ENCODE measurements around the gene CARS1.

CARS1 gene

DNA sequence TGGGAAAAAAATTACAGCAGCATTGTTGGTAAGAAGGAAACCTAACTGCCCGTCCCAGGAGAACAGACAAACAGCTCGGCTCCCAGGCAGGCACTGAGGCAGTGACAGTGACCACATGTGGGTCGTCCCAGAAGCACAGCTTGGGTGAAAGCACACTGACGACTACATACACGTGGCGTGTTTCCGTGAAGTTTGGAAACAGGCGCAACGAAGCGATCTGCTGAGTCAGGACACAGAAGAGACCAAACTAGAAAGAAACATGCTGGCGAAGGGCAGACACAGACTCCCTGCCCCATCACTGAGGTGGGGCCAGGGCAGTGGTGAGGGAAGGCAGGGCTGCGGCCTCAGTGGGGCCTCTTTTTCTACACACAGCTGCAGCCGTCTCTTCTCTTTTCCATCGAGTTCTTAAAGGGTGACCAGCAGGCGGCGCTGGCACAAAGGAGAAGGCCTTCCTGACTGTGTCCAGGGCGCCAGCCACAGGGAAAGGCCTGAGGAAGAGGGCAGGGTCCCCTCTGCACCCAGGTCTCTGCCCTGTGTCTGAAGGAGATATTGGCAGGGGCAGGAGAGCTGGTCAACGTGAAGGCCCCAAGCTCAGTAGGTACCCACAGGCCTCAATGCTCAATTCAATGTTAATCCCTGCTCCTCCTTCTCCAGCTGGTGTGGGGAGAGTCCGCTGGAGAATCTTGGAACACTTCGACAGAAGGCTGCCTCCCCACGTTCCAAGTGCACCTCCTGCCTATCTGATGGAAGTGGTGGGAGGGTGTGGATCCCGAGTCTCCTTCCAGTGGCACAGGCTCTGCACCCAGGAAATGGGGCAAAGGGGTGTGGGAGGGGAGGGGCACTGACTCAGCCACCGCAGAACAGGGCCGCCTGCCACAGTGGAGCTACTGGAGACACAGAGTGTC lies 19.9 kb downstream of the CARS1 start:
- DNase-seq (ENCODE audit: low read depth in 1 of 2, low spot score in 1 of 2): peak; percentile 56 to 72
- TF ChIP-seq CTCF (IDR thresholded peaks at IDR 0.05; ENCODE audit: insufficient read depth, low read length): peak; percentile 46
- TF ChIP-seq SPI1 (IDR thresholded peaks at IDR 0.05; ENCODE audit: borderline replicate concordance, low read depth): no peak
- Histone ChIP-seq H3K27ac (replicated peaks) (no peak overlapping the region), H3K4me3 (replicated peaks; ENCODE audit: insufficient read depth, low read length) (no peak overlapping the region), H3K27me3 (ENCODE audit: insufficient read depth, poor library complexity, severe bottlenecking) (no peaks in the 10 kb centered on the region)

DNA sequence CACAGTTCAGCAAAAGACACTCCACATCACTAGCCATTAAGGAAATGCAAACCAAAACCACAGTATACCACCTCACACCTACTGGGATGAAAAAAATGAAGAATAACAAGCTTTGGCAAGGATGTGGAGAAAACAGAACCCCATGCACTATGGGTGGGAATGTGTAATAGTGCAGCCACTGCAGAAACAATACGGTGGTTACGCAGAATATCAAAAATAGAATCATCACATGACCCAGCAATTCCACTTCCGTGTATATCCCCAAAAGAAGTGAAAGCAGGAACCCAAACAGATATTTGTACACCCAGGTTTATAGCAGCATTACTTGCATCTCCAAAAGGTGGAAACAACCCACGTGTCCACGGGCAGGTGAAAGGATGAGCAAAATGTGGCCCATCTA lies 20.8 kb downstream of the CARS1 start:
- H3K4me3 ChIP-seq (replicated peaks; ENCODE audit: insufficient read depth, low read length): no peak overlapping the region
- DNase-seq (ENCODE audit: low read depth in 1 of 2, low spot score in 1 of 2): no peak
- H3K27me3 ChIP-seq (ENCODE audit: insufficient read depth, poor library complexity, severe bottlenecking): no peaks in the 10 kb centered on the region
- TF ChIP-seq POLR2AphosphoS5 (IDR thresholded peaks at IDR 0.05; ENCODE audit: low read depth) (no peak), REST (IDR thresholded peaks at IDR 0.05; ENCODE audit: insufficient replicate concordance, low read depth) (no peak), SPI1 (IDR thresholded peaks at IDR 0.05; ENCODE audit: borderline replicate concordance, low read depth) (no peak), CTCF (IDR thresholded peaks at IDR 0.05; ENCODE audit: insufficient read depth, low read length) (no peak), GABPA (IDR thresholded peaks at IDR 0.05; ENCODE audit: low read depth) (no peak)
- no peak overlapping the region for H3K27ac ChIP-seq (replicated peaks)

GRCh38 chr11:3035333-3035732 lies 21.9 kb downstream of the CARS1 start:
- no peaks in the 10 kb centered on the region for H3K27me3 ChIP-seq (ENCODE audit: insufficient read depth, poor library complexity, severe bottlenecking)
- TF ChIP-seq SPI1 (IDR thresholded peaks at IDR 0.05; ENCODE audit: borderline replicate concordance, low read depth): no peak
- TF ChIP-seq REST (IDR thresholded peaks at IDR 0.05; ENCODE audit: insufficient replicate concordance, low read depth): no peak
- TF ChIP-seq POLR2AphosphoS5 (IDR thresholded peaks at IDR 0.05; ENCODE audit: low read depth): no peak
- H3K27ac ChIP-seq (replicated peaks): no peak overlapping the region
- H3K4me3 ChIP-seq (replicated peaks; ENCODE audit: insufficient read depth, low read length): no peak overlapping the region
- DNase-seq (ENCODE audit: low read depth in 1 of 2, low spot score in 1 of 2): peak in 1 of 2 experiments; percentile 27

GRCh38 chr11:3030289-3031070 lies 26.7 kb downstream of the CARS1 start:
- DNase-seq (ENCODE audit: low read depth in 1 of 2, low spot score in 1 of 2): peak in 1 of 2 experiments; percentile 52
- no peak overlapping the region for H3K27ac ChIP-seq (replicated peaks)
- H3K4me3 ChIP-seq (replicated peaks; ENCODE audit: insufficient read depth, low read length): no peak overlapping the region
- H3K27me3 ChIP-seq (ENCODE audit: insufficient read depth, poor library complexity, severe bottlenecking): no peaks in the 10 kb centered on the region
- TF ChIP-seq REST (IDR thresholded peaks at IDR 0.05; ENCODE audit: insufficient replicate concordance, low read depth): no peak
- TF ChIP-seq SPI1 (IDR thresholded peaks at IDR 0.05; ENCODE audit: borderline replicate concordance, low read depth): no peak
- TF ChIP-seq GABPA (IDR thresholded peaks at IDR 0.05; ENCODE audit: low read depth): no peak
- no peak for TF ChIP-seq CTCF (IDR thresholded peaks at IDR 0.05; ENCODE audit: insufficient read depth, low read length)
- no peak for TF ChIP-seq POLR2AphosphoS5 (IDR thresholded peaks at IDR 0.05; ENCODE audit: low read depth)

All from HL-60 (cell line).